GM21360 (cell line): ENCODE data around the gene PTPRH.
"Not testable (repeated sequence)": the region's sequence is repeated elsewhere in the genome, so short reads cannot be mapped to it uniquely, and the experiment has no call there.

Experiments
- ATAC-seq: cut with Tn5 transposase; IDR thresholded peaks from one replicate; pipeline ENCODE4 v1.9.1; 2021; ENCODE audit warnings: mild to moderate bottlenecking, moderate library complexity; ENCODE audit not compliant: unreplicated experiment

Gene PTPRH

GRCh38 chr19:55160128-55160985 is 48.9 kb downstream of the PTPRH start:
- ATAC-seq, result peak; percentile 74

GRCh38 chr19:55158848-55159749 is 50.2 kb downstream of the PTPRH start:
- no peak for ATAC-seq

GRCh38 chr19:55158423-55158822 is 50.9 kb downstream of the PTPRH start:
- ATAC-seq, result no peak

GRCh38 chr19:55157064-55157908 is 52.0 kb downstream of the PTPRH start, which contains the start of gene TNNI3:
Gene TNNI3 (minus strand): TSS chr19:55157732. CDS start chr19:55157589, 143 bp downstream.
- no peak for ATAC-seq

- ATAC-seq, result no peak
Observed at GRCh38 chr19:55156202-55157063, 52.9 kb downstream of the PTPRH start.

- not testable (repeated sequence) for ATAC-seq
Observed at GRCh38 chr19:55155784-55156183, 53.5 kb downstream of the PTPRH start.

- no peak for ATAC-seq
Observed at GRCh38 chr19:55153652-55154264, 55.5 kb downstream of the PTPRH start.

- ATAC-seq, result no peak
Observed at GRCh38 chr19:55152017-55152416, 57.3 kb downstream of the PTPRH start.

- no peak for ATAC-seq
Observed at GRCh38 chr19:55149078-55150003, 60.0 kb downstream of the PTPRH start, which contains the start of gene TNNT1. Gene TNNT1 (minus strand): TSS chr19:55149206. CDS start chr19:55147157, 2,049 bp downstream.

- ATAC-seq, result no peak
Observed at GRCh38 chr19:55147545-55148251, 61.6 kb downstream of the PTPRH start.

GRCh38 chr19:55146705-55147273 is 62.5 kb downstream of the PTPRH start:
- ATAC-seq, result no peak

- ATAC-seq, result no peak
Observed at GRCh38 chr19:55146078-55146704, 63.1 kb downstream of the PTPRH start.

- ATAC-seq, result no peak
Observed at GRCh38 chr19:55145232-55145631, 64.1 kb downstream of the PTPRH start.

- no peak for ATAC-seq
Observed at GRCh38 chr19:55141696-55142095, 67.6 kb downstream of the PTPRH start.

GRCh38 chr19:55137915-55138314 is 71.4 kb downstream of the PTPRH start:
- ATAC-seq, result no peak

GRCh38 chr19:55136399-55137102 is 72.8 kb downstream of the PTPRH start:
- no peak for ATAC-seq
